Panc1 (cell line): ENCODE data around the gene SPEG. TPM values are rescaled to one million over a fixed set of nuclear protein-coding genes. Genes with fewer than 3 reads are reported as not detected.

ENCODE experiments used
- ATAC-seq: fragments of 200-7000 bp; cut with Tn5 transposase; 2 replicates; pipeline ENCODE4 v1.9.1; 2020; ENCODE audit warnings: mild to moderate bottlenecking, moderate library complexity
- BruUV-seq: library from RNA; stranded (reverse); fragments of 400-500 nt; replicated peaks from 2 replicates; lab custom pipeline; 2021; lab: Mats Ljungman, UMichigan
- CTCF ChIA-PET: fragments of 300-600 bp; sonication (Branson Sonifier 250); formaldehyde crosslinking; loops from one replicate; lab custom pipeline; 2022; ENCODE audit warnings: antibody characterized with exemption; lab: Charles Lee
- POLR2A ChIA-PET: fragments of 300-600 bp; sonication (Branson Sonifier 250); formaldehyde crosslinking; loops from one replicate; lab custom pipeline; 2022; ENCODE audit warnings: antibody characterized with exemption; lab: Charles Lee
- DNase-seq: peaks from one replicate; pipeline ENCODE4 v3.0.0-alpha.2; 2010; ENCODE audit warnings: low read depth, low spot score
- H3K27ac ChIP-seq: 2 replicates; pipeline ENCODE4 v1.5.1; 2011; ENCODE audit warnings: mild to moderate bottlenecking, low read length, inconsistent platforms
- H3K27me3 ChIP-seq: fragments of 200-500 bp; sonication (Bioruptor generic); 2 replicates; pipeline ENCODE4 v1.6.0; 2014; ENCODE audit warnings: low read length, inconsistent platforms; ENCODE audit not compliant: control insufficient read depth, insufficient read depth
- H3K36me3 ChIP-seq: fragments of 200-500 bp; sonication (Bioruptor generic); 2 replicates; pipeline ENCODE4 v1.5.1; 2014; ENCODE audit warnings: inconsistent platforms, mild to moderate bottlenecking, low read length, moderate library complexity; ENCODE audit not compliant: control insufficient read depth, insufficient read depth
- H3K4me1 ChIP-seq: 2 replicates; pipeline ENCODE4 v1.5.1; 2011; ENCODE audit warnings: inconsistent platforms, mild to moderate bottlenecking, low read length, moderate library complexity; ENCODE audit not compliant: control insufficient read depth, insufficient read depth
- H3K4me3 ChIP-seq, 2 experiments: 2 replicates each; pipeline ENCODE4 v1.5.1; 2011 to 2012; ENCODE audit warnings: low read depth in 2 of 2, low read length in 2 of 2, mild to moderate bottlenecking in 2 of 2, inconsistent platforms in 1 of 2, moderate library complexity in 1 of 2
- H3K9me3 ChIP-seq: fragments of 200-500 bp; sonication (Bioruptor generic); 2 replicates; pipeline ENCODE4 v1.5.1; 2014; ENCODE audit warnings: low read depth, mild to moderate bottlenecking, inconsistent platforms, low read length, moderate library complexity; ENCODE audit not compliant: control insufficient read depth, insufficient read depth
- CTCF ChIP-seq: fragments of 450-650 bp; IDR thresholded peaks from 2 replicates; pipeline ENCODE4 v1.5.1; 2017; ENCODE audit warnings: mild to moderate bottlenecking
- POLR2AphosphoS5 ChIP-seq: IDR thresholded peaks from 2 replicates; pipeline ENCODE4 v1.6.1; 2012; ENCODE audit warnings: mild to moderate bottlenecking, low read depth, low read length, moderate library complexity
- SIN3A ChIP-seq: IDR thresholded peaks from 2 replicates; pipeline ENCODE4 v1.6.1; 2012; ENCODE audit warnings: low read depth, mild to moderate bottlenecking, low read length, moderate library complexity, borderline replicate concordance; ENCODE audit not compliant: insufficient read depth
- TCF7L2 ChIP-seq: IDR thresholded peaks from 2 replicates; pipeline ENCODE4 v1.6.1; 2011; ENCODE audit warnings: mild to moderate bottlenecking, low read depth, low read length, inconsistent platforms
- in situ Hi-C: cut with HindIII; loops from 2 replicates; pipeline ENCODE4 v1.10.0; 2016; ENCODE audit warnings: low sequenced_read_pairs, low pct_unique_long_range_greater_than_20kb
- intact Hi-C: fragments of 100-400 bp; cut with micrococcal nuclease; formaldehyde crosslinking; loops from one replicate; pipeline ENCODE4 v1.10.0; 2022; ENCODE audit not compliant: unreplicated experiment
- total RNA-seq: library from RNA; stranded (reverse); gene quantifications from one replicate; pipeline ENCODE4 v1.2.1, GENCODE V29; 2021; ENCODE audit not compliant: unreplicated experiment
- TF ChIP-seq, protein P1 (sequence below), 2 experiments: IDR thresholded peaks; 2 replicates each; pipeline ENCODE4 v1.6.1; 2011 to 2012; ENCODE audit warnings: low read depth in 2 of 2, control low read depth in 1 of 2, low read length in 1 of 2, mild to moderate bottlenecking in 1 of 2, moderate library complexity in 1 of 2; ENCODE audit not compliant: insufficient read depth in 1 of 2

Gene SPEG
- total RNA-seq, 1 experiment from 2014 or later: 3.4 TPM

DNA sequence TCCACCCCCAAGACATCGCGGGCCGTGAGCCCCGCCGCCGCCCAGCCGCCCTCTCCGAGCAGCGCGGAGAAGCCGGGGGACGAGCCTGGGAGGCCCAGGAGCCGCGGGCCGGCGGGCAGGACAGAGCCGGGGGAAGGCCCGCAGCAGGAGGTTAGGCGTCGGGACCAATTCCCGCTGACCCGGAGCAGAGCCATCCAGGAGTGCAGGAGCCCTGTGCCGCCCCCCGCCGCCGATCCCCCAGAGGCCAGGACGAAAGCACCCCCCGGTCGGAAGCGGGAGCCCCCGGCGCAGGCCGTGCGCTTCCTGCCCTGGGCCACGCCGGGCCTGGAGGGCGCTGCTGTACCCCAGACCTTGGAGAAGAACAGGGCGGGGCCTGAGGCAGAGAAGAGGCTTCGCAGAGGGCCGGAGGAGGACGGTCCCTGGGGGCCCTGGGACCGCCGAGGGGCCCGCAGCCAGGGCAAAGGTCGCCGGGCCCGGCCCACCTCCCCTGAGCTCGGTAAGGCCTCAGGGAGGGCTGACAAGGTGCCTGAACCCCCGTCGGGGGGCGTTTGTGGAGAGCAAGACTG lies 14.2 kb downstream of the SPEG start:
- no peak overlapping the region for H3K4me3 ChIP-seq
- no TSS peak for BruUV-seq
- DNase-seq (no peak), ATAC-seq (no peak)
- H3K9me3 ChIP-seq: no peaks in the 10 kb centered on the region
- H3K4me1 ChIP-seq: peaks cover 7% of the 10 kb centered on the region; the same call in 1 of the 2 replicates
- ChIA-PET POLR2A (no interaction called here), CTCF (no interaction called here)
- no peak overlapping the region for H3K27ac ChIP-seq
- no peaks in the 10 kb centered on the region for H3K27me3 ChIP-seq
- intact Hi-C loops (no loop called here), in situ Hi-C loops (no loop called here)
- no peaks in the 10 kb centered on the region for H3K36me3 ChIP-seq
- TF ChIP-seq, protein P1, sequence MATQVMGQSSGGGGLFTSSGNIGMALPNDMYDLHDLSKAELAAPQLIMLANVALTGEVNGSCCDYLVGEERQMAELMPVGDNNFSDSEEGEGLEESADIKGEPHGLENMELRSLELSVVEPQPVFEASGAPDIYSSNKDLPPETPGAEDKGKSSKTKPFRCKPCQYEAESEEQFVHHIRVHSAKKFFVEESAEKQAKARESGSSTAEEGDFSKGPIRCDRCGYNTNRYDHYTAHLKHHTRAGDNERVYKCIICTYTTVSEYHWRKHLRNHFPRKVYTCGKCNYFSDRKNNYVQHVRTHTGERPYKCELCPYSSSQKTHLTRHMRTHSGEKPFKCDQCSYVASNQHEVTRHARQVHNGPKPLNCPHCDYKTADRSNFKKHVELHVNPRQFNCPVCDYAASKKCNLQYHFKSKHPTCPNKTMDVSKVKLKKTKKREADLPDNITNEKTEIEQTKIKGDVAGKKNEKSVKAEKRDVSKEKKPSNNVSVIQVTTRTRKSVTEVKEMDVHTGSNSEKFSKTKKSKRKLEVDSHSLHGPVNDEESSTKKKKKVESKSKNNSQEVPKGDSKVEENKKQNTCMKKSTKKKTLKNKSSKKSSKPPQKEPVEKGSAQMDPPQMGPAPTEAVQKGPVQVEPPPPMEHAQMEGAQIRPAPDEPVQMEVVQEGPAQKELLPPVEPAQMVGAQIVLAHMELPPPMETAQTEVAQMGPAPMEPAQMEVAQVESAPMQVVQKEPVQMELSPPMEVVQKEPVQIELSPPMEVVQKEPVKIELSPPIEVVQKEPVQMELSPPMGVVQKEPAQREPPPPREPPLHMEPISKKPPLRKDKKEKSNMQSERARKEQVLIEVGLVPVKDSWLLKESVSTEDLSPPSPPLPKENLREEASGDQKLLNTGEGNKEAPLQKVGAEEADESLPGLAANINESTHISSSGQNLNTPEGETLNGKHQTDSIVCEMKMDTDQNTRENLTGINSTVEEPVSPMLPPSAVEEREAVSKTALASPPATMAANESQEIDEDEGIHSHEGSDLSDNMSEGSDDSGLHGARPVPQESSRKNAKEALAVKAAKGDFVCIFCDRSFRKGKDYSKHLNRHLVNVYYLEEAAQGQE (IDR thresholded peaks at IDR 0.05; ENCODE audit: insufficient read depth in 1 of 2, low read depth in 2 of 2, low read length in 1 of 2): no peak
- TF ChIP-seq SIN3A (no peak), CTCF (no peak), POLR2AphosphoS5 (no peak), TCF7L2 (no peak)

- POLR2A ChIA-PET: no interaction called here
- DNase-seq: no peak
- Histone ChIP-seq H3K27me3 (no peaks in the 10 kb centered on the region), H3K9me3 (no peaks in the 10 kb centered on the region), H3K27ac (no peak overlapping the region), H3K4me3 (no peak overlapping the region), H3K36me3 (no peaks in the 10 kb centered on the region), H3K4me1 (peaks cover 7% of the 10 kb centered on the region; the same call in 1 of the 2 replicates)
- ATAC-seq: no peak
- CTCF ChIA-PET: no interaction called here
- in situ Hi-C loops (no loop called here), intact Hi-C loops (no loop called here)
- BruUV-seq: no TSS peak
- TF ChIP-seq TCF7L2: no peak
- TF ChIP-seq, protein P1 (IDR thresholded peaks at IDR 0.05; ENCODE audit: insufficient read depth in 1 of 2, low read depth in 2 of 2, low read length in 1 of 2): no peak
- TF ChIP-seq CTCF: no peak
- no peak for TF ChIP-seq POLR2AphosphoS5
- no peak for TF ChIP-seq SIN3A
Observed at GRCh38 chr2:219449609-219450008, 15.0 kb downstream of the SPEG start.
